HK-2 (cell line): ENCODE results near the gene ZNF569.
"Not testable (repeated sequence)": the region's sequence is repeated elsewhere in the genome, so short reads cannot be mapped to it uniquely, and the experiment has no call there.

ENCODE experiments used
- DNase-seq: peaks from one replicate; pipeline ENCODE4 v3.0.0-alpha.2; 2018; ENCODE audit not compliant: unreplicated experiment

ZNF569 gene

DNA sequence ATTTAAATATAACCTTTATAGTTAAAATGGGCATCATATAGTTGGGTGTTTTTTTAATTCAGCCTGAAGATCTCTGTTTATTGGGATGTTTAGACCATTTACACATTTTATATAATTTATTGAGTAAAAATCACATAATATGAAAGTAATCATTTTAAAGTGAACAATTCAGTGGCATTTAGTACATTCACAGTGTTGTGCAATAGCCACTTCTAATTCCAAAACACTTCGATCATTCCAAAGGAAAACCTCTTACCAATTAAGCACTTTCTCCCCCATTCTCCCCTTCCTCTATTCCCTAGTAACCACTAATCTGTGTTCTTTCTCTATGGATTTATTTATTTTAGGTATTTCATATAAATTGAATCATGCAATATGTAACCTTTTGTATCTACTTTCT, 66.2 kb downstream of the ZNF569 start:
- DNase-seq: no peak

DNA sequence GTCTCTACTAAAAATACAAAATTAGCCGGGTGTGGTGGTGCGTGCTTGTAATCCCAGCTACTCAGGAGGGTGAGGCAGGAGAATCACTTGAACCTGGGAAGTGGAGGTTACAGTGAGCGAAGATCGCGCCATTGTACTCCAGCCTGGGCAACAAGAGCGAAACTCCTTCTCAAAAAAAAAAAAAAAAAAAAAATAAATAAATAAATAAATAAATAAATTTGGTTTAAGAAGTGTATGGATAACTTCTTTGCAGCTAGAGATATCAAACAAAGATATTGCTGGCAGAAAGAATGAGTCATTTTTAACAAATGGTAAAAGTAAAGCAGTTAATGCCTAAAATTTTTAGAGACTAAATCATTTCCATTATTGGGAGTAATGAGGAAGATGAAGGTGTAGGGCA, 75.8 kb downstream of the ZNF569 start:
- DNase-seq: not testable (repeated sequence)

DNA sequence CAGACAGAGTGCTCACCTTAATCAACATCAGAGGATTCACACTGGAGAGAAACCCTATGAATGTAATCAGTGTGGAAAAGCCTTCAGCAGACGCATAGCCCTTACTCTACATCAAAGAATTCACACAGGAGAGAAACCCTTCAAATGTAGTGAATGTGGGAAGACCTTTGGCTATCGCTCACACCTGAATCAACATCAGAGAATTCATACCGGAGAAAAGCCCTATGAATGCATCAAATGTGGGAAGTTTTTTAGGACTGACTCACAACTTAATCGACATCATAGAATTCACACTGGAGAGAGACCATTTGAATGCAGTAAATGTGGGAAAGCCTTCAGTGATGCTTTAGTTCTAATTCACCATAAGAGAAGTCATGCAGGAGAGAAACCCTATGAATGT, 78.0 kb downstream of the ZNF569 start:
- no peak for DNase-seq

DNA sequence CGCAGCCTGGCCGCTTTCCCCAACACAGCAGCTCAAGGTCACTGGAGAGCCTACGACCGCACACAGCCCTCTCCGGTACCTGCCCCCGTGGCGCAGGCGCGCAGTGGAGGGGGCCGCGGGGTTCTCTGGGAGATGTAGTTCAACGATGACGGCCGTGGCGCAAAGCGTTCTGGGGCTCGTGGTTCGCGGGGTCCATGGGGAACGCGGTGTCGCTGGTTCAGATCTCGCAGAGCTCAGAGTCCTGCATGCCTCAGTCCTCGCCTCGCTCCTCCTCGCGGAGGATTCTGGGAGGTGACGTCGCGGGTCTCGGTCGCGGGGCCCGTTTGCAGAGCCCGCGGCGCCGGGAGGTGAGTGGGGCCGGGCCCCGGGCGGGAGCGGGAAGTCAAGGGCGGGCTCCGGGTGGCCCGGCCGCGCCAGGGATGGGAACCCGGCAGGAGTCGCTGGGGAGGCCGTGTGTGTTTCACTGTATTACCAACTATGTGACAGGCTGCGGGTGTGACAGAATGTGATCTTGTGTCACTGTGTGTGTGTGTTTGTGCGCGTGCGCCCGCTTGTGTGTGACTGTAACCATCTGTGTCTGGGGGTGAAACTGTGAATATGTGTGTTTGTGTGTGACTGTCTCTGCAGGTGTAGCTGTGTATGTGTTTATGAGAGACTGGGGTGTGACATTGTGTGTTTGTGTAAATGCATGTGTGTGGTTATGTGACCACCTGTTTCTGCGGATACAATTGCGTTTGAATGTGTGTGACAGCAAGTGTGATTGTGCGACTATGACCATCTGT, 96.2 kb downstream of the ZNF569 start, which contains the start of gene ZNF527:
Gene ZNF527, plus strand, starts transcription at position 220 of the 782 bp plus-strand sequence. CDS start 3,100 bp downstream, outside the sequence.
- DNase-seq: peak; percentile 97

DNA sequence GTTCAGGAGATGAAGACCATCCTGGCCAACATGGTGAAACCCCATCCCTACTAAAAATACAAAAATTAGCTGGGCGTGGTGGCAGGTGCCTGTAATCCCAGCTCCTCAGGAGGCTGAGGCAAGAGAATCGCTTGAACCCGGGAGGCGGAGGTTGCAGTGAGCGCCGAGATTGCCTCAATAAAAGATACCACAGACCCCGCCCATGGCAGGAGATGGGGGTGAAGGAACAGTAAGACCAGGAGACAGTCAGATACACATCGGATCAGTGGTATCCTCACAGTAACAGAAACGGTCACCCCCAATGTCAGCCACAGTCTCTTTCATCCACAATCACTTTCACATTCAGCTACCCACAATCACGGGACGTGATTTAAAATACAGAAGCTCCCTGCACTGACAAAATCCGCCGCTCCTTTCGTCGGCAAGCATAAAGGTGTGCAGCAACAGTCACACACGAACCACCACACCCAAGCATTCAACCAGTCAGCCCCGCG, 96.8 kb downstream of the ZNF569 start:
- DNase-seq: not testable (repeated sequence)

DNA sequence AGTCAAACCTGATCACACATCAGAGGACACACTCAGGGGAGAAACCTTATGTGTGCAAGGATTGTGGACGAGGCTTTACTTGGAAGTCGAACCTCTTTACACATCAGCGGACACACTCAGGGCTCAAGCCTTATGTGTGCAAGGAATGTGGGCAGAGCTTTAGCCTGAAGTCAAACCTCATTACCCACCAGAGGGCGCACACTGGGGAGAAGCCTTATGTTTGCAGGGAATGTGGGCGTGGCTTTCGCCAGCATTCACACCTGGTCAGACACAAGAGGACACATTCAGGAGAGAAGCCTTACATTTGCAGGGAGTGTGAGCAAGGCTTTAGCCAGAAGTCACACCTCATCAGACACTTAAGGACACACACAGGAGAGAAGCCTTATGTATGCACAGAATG, 104.5 kb downstream of the ZNF569 start:
- DNase-seq: no peak

DNA sequence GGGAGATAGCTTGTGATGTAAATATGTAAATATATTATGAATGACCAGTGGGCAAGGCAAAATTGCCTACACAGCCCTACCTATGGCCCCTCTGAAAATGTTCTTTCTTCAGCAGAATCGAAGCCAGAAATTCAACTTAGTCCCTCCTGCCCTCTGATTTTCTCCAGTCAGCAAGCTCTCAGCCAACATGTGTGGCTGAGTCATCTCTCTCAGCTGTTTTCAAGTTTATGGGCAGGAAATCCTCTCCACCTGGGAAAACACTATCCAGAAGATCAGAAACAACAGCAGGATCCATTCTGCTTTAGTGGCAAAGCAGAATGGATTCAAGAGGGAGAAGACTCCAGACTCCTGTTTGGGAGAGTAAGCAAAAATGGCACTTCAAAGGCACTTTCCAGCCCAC, 105.2 kb downstream of the ZNF569 start:
- DNase-seq: no peak
